ENCODE data around the gene MAGED4. TPM values are rescaled to one million over a fixed set of nuclear protein-coding genes. Genes with fewer than 3 reads are reported as not detected.

Gene MAGED4
- total RNA-seq, 2 donors from 2014 or later: 1.8 to 1.9 TPM

DNA sequence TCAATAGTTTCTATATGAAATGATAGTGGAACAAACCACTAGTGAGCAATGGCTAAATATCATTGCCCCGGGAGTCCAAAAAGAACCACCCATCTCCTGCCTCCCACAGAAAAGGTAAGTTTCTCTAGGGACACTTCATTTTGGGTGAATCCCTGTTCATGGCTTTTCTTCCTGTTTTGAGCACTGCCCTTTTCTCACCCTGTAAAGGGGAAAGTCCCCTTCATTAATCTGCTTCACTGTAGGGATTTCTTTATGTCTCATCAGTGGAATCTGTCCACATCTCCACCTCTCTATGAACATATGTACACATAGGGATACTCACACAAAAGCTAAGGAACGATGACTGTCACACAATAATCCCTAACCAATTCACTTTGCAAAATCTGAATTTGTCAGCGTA is 28.6 kb downstream of the MAGED4 start:
- Histone ChIP-seq H3K4me3 (no peak overlapping the region), H3K36me3 (no peaks in the 10 kb centered on the region), H3K9me3 (no peaks in the 10 kb centered on the region), H3K4me1 (no peaks in the 10 kb centered on the region), H3K27ac (no peak overlapping the region), H3K27me3 (no peaks in the 10 kb centered on the region), H3K9ac (ENCODE audit: low read depth in 2 of 2, low read length in 2 of 2) (no peak overlapping the region)
- DNase-seq: no peak
- intact Hi-C loops (cut with DNase I): no loop called here
- TF ChIP-seq, protein P1, sequence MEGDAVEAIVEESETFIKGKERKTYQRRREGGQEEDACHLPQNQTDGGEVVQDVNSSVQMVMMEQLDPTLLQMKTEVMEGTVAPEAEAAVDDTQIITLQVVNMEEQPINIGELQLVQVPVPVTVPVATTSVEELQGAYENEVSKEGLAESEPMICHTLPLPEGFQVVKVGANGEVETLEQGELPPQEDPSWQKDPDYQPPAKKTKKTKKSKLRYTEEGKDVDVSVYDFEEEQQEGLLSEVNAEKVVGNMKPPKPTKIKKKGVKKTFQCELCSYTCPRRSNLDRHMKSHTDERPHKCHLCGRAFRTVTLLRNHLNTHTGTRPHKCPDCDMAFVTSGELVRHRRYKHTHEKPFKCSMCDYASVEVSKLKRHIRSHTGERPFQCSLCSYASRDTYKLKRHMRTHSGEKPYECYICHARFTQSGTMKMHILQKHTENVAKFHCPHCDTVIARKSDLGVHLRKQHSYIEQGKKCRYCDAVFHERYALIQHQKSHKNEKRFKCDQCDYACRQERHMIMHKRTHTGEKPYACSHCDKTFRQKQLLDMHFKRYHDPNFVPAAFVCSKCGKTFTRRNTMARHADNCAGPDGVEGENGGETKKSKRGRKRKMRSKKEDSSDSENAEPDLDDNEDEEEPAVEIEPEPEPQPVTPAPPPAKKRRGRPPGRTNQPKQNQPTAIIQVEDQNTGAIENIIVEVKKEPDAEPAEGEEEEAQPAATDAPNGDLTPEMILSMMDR (IDR thresholded peaks at IDR 0.05): no peak

DNA sequence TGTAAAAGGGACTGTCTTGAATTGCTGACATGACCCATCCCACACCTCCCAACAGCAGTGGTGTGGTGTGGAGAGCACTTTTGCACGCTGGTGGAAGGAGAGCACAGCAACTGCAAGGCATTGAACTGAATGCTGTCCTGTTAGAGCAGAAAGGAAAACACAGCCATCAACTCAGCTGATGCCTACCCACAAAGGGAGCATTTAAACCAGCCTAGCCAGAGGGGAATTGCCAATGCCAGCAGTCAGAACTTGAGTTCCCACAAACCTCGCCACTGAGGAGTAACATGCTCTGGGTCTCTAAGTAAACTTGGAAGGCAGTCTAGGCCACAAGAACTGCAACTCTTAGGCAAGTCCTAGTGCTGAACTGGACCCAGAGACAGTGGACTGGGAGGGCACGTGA is 31.9 kb downstream of the MAGED4 start:
- Histone ChIP-seq H3K4me3 (no peak overlapping the region), H3K9me3 (no peaks in the 10 kb centered on the region), H3K27me3 (no peaks in the 10 kb centered on the region), H3K27ac (no peak overlapping the region), H3K4me1 (no peaks in the 10 kb centered on the region), H3K36me3 (no peaks in the 10 kb centered on the region), H3K9ac (ENCODE audit: low read depth in 2 of 2, low read length in 2 of 2) (no peak overlapping the region)
- DNase-seq: no peak
- TF ChIP-seq, protein P1 (IDR thresholded peaks at IDR 0.05): no peak
- intact Hi-C loops (cut with DNase I): no loop called here

- intact Hi-C loops (cut with DNase I): no loop called here
Measured at GRCh38 chrX:52217494-52218160, 32.9 kb downstream of the MAGED4 start.

GRCh38 chrX:52220936-52221335 is 36.2 kb downstream of the MAGED4 start:
- no peak for DNase-seq
- Histone ChIP-seq H3K36me3 (no peaks in the 10 kb centered on the region), H3K4me1 (no peaks in the 10 kb centered on the region), H3K9me3 (no peaks in the 10 kb centered on the region), H3K9ac (ENCODE audit: low read depth in 2 of 2, low read length in 2 of 2) (no peak overlapping the region), H3K27ac (no peak overlapping the region), H3K4me3 (no peak overlapping the region), H3K27me3 (no peaks in the 10 kb centered on the region)
- intact Hi-C loops (cut with DNase I): no loop called here
- TF ChIP-seq, protein P1 (IDR thresholded peaks at IDR 0.05): no peak

More at GRCh38 chrX:52217494-52218160, 32.9 kb downstream of the MAGED4 start:
- H3K4me3 ChIP-seq: no peak overlapping the region
- no peaks in the 10 kb centered on the region for H3K36me3 ChIP-seq
- no peaks in the 10 kb centered on the region for H3K9me3 ChIP-seq
- TF ChIP-seq, protein P1 (IDR thresholded peaks at IDR 0.05): no peak
- H3K27me3 ChIP-seq: no peaks in the 10 kb centered on the region
- H3K9ac ChIP-seq (ENCODE audit: low read depth in 2 of 2, low read length in 2 of 2): no peak overlapping the region
- no peaks in the 10 kb centered on the region for H3K4me1 ChIP-seq
- H3K27ac ChIP-seq: no peak overlapping the region
- no peak for DNase-seq

Other genes with a start within 250 kb of the MAGED4 start
- gene MAGED4B, start 115.7 kb upstream of the MAGED4 start, total RNA-seq: 1 to 10 TPM; 4.1 TPM
- gene XAGE2, start 184.1 kb downstream of the MAGED4 start, total RNA-seq: not detected